ENCODE data around the gene JAZF1. TPM values are rescaled to one million over a fixed set of nuclear protein-coding genes. Genes with fewer than 3 reads are reported as not detected.
A peak's percentile ranks its signal among the peaks of the same experiment; 100 is the strongest.

JAZF1 gene
- total and polyA plus RNA-seq, 2 experiments from 2014 or later: 9.8 to 12.3 TPM

- Histone ChIP-seq H3K4me1 (ENCODE audit: low read depth) (peaks cover 6% of the 10 kb centered on the region), H3K36me3 (no peaks in the 10 kb centered on the region), H3K9me3 (ENCODE audit: low read depth) (no peaks in the 10 kb centered on the region), H3K27ac (no peak overlapping the region), H3K4me3 (no peak overlapping the region), H3K27me3 (peaks cover 11% of the 10 kb centered on the region)
- TF ChIP-seq CTCF (IDR thresholded peaks at IDR 0.05; ENCODE audit: low read depth, low read length): no peak
- DNase-seq (ENCODE audit: low read depth in 1 of 2, low spot score in 1 of 2): no peak
Measured at GRCh38 chr7:27953777-27954176, 226.8 kb downstream of the JAZF1 start.

- no peak for DNase-seq (ENCODE audit: low read depth in 1 of 2, low spot score in 1 of 2)
- Histone ChIP-seq H3K36me3 (no peaks in the 10 kb centered on the region), H3K4me1 (ENCODE audit: low read depth) (peaks cover 6% of the 10 kb centered on the region), H3K4me3 (no peak overlapping the region), H3K9me3 (ENCODE audit: low read depth) (no peaks in the 10 kb centered on the region), H3K27me3 (peaks cover 11% of the 10 kb centered on the region), H3K27ac (no peak overlapping the region)
- TF ChIP-seq CTCF (IDR thresholded peaks at IDR 0.05; ENCODE audit: low read depth, low read length): no peak
Measured at GRCh38 chr7:27953361-27953760, 227.2 kb downstream of the JAZF1 start.

- Histone ChIP-seq H3K36me3 (no peaks in the 10 kb centered on the region), H3K9me3 (ENCODE audit: low read depth) (no peaks in the 10 kb centered on the region), H3K4me3 (no peak overlapping the region), H3K4me1 (ENCODE audit: low read depth) (peaks cover 9% of the 10 kb centered on the region), H3K27me3 (peaks cover 11% of the 10 kb centered on the region), H3K27ac (no peak overlapping the region)
- peak in 1 of 2 donors; percentile 26 for DNase-seq (ENCODE audit: low read depth in 1 of 2, low spot score in 1 of 2)
- TF ChIP-seq CTCF (IDR thresholded peaks at IDR 0.05; ENCODE audit: low read depth, low read length): no peak
Measured at GRCh38 chr7:27952456-27953285, 227.9 kb downstream of the JAZF1 start.

GRCh38 chr7:27950123-27950522, 230.5 kb downstream of the JAZF1 start:
- H3K27me3 ChIP-seq: peaks cover 11% of the 10 kb centered on the region
- no peak for TF ChIP-seq CTCF (IDR thresholded peaks at IDR 0.05; ENCODE audit: low read depth, low read length)
- no peak overlapping the region for H3K4me3 ChIP-seq
- H3K36me3 ChIP-seq: no peaks in the 10 kb centered on the region
- no peak overlapping the region for H3K27ac ChIP-seq
- H3K9me3 ChIP-seq (ENCODE audit: low read depth): no peaks in the 10 kb centered on the region
- peak in 1 of 2 donors; percentile 87 for DNase-seq (ENCODE audit: low read depth in 1 of 2, low spot score in 1 of 2)
- H3K4me1 ChIP-seq (ENCODE audit: low read depth): peaks cover 22% of the 10 kb centered on the region

GRCh38 chr7:27948861-27949260, 231.7 kb downstream of the JAZF1 start:
- no peak for TF ChIP-seq CTCF (IDR thresholded peaks at IDR 0.05; ENCODE audit: low read depth, low read length)
- Histone ChIP-seq H3K36me3 (no peaks in the 10 kb centered on the region), H3K4me3 (no peak overlapping the region), H3K27ac (no peak overlapping the region), H3K27me3 (peaks cover 11% of the 10 kb centered on the region), H3K4me1 (ENCODE audit: low read depth) (peaks cover 22% of the 10 kb centered on the region), H3K9me3 (ENCODE audit: low read depth) (no peaks in the 10 kb centered on the region)
- no peak for DNase-seq (ENCODE audit: low read depth in 1 of 2, low spot score in 1 of 2)

Data from cardiac muscle cell (in vitro differentiated cells and primary cell).